HepG2 (cell line): ENCODE measurements around the gene OVOL2. TPM values are rescaled to one million over a fixed set of nuclear protein-coding genes. Genes with fewer than 3 reads are reported as not detected.

ENCODE experiments used
- AHR ChIP-seq: IDR thresholded peaks from 2 replicates; pipeline ENCODE4 v1.6.1; 2018; ENCODE audit warnings: missing genetic modification reagents, missing compliant biosample characterization
- FOXO4 ChIP-seq: sonication (generic); formaldehyde crosslinking; conservative IDR thresholded peaks from 2 replicates; pipeline ENCODE4 v1.8.1; 2023; ENCODE audit warnings: missing genetic modification reagents
- KLF9 ChIP-seq: IDR thresholded peaks from 2 replicates; pipeline ENCODE4 v1.6.1; 2016; ENCODE audit warnings: low read depth
- NCOA2 ChIP-seq: sonication (generic); formaldehyde crosslinking; IDR thresholded peaks from 2 replicates; pipeline ENCODE4 v1.8.0; 2022; ENCODE audit warnings: inconsistent platforms
- PAXIP1 ChIP-seq: sonication (generic); formaldehyde crosslinking; conservative IDR thresholded peaks from 2 replicates; pipeline ENCODE4 v1.4.0; 2020; ENCODE audit warnings: mild to moderate bottlenecking, missing genetic modification reagents, moderate library complexity
- POGK ChIP-seq: sonication (generic); formaldehyde crosslinking; conservative IDR thresholded peaks from 2 replicates; pipeline ENCODE4 v1.8.0; 2022; ENCODE audit warnings: mild to moderate bottlenecking, moderate library complexity, missing genetic modification reagents
- RBM22 ChIP-seq: fragments of 200-400 bp; formaldehyde crosslinking; optimal IDR thresholded peaks from 2 replicates; pipeline ENCODE3; 2017; ENCODE audit warnings: mild to moderate bottlenecking, low read length, moderate library complexity
- RFX1 ChIP-seq: fragments of 450-650 bp; IDR thresholded peaks from 2 replicates; pipeline ENCODE4 v1.6.1; 2017
- SMARCC2 ChIP-seq: fragments of 450-650 bp; IDR thresholded peaks from 2 replicates; pipeline ENCODE4 v1.6.1; 2017; ENCODE audit warnings: antibody characterized with exemption, mild to moderate bottlenecking
- STAG1 ChIP-seq: sonication (generic); formaldehyde crosslinking; IDR thresholded peaks from 2 replicates; pipeline ENCODE4 v1.4.0; 2020; ENCODE audit warnings: missing genetic modification reagents
- TAF15 ChIP-seq: fragments of 200-400 bp; formaldehyde crosslinking; IDR thresholded peaks from one replicate; pipeline ENCODE4 v1.6.1; 2018; ENCODE audit warnings: mild to moderate bottlenecking, low read depth, low read length; ENCODE audit not compliant: poor library complexity, severe bottlenecking
- TFE3 ChIP-seq: IDR thresholded peaks from 2 replicates; pipeline ENCODE4 v1.6.1; 2016
- XBP1 ChIP-seq: sonication (generic); formaldehyde crosslinking; IDR thresholded peaks from 2 replicates; pipeline ENCODE4 v1.5.0; 2020; ENCODE audit warnings: missing genetic modification reagents
- YEATS4 ChIP-seq: sonication (generic); formaldehyde crosslinking; IDR thresholded peaks from 2 replicates; pipeline ENCODE4 v1.4.0; 2020; ENCODE audit warnings: missing genetic modification reagents, borderline replicate concordance
- ZBTB34 ChIP-seq: sonication (generic); formaldehyde crosslinking; IDR thresholded peaks from 2 replicates; pipeline ENCODE4 v1.8.0; 2022; ENCODE audit warnings: mild to moderate bottlenecking, missing genetic modification reagents
- ZKSCAN1 ChIP-seq: fragments of 150-350 bp; IDR thresholded peaks from 2 replicates; pipeline ENCODE4 v1.6.1; 2014; ENCODE audit warnings: low read length
- ZNF3 ChIP-seq: IDR thresholded peaks from 2 replicates; pipeline ENCODE4 v1.7.0; 2017; ENCODE audit warnings: inconsistent platforms
- ZNF530 ChIP-seq: sonication (generic); formaldehyde crosslinking; IDR thresholded peaks from 2 replicates; pipeline ENCODE4 v1.5.0; 2020; ENCODE audit warnings: low read depth, mild to moderate bottlenecking, missing genetic modification reagents
- ZNF547 ChIP-seq: sonication (generic); formaldehyde crosslinking; IDR thresholded peaks from 2 replicates; pipeline ENCODE4 v1.5.1; 2020; ENCODE audit warnings: mild to moderate bottlenecking, missing genetic modification reagents
- ZSCAN29 ChIP-seq: sonication (generic); formaldehyde crosslinking; conservative IDR thresholded peaks from 2 replicates; pipeline ENCODE4 v1.4.0; 2020; ENCODE audit warnings: mild to moderate bottlenecking, missing genetic modification reagents
- polyA plus RNA-seq, 8 experiments: library from polyadenylated mRNA; depleted of rRNA in 3 of 8; stranded (reverse) in 7 of 8; unstranded in 1 of 8; fragments of >200 nt; fragmentation: Illumina TruSeq in 4 of 8; extraction: Trizol in 4 of 8; gene quantifications; 2 replicates each; pipeline versions ENCODE4 v1.2.1 to v1.2.3, GENCODE V29; 2011 to 2016; ENCODE audit warnings: low read depth in 4 of 8, missing spikeins in 1 of 8, mixed read lengths in 1 of 8; ENCODE audit not compliant: insufficient read depth in 1 of 8
- total RNA-seq, 5 experiments: library from RNA; depleted of rRNA; stranded (reverse); fragments of >200 nt; fragmentation: Illumina TruSeq; extraction: Trizol; gene quantifications; 2 replicates each; pipeline ENCODE4 v1.2.3, GENCODE V29; 2016; ENCODE audit warnings: low read depth in 1 of 5

The OVOL2 gene
- total and polyA plus RNA-seq, 2 of the 13 experiments (the other 11 are each of a cell fraction or from before 2014, with no cell fraction given) = 0.20 to 0.31 TPM

GRCh38 chr20:17995967-17996819 is 61.5 kb downstream of the OVOL2 start (continued):
- no peak for TF ChIP-seq ZNF547 (CRISPR knock-in tag)
- TF ChIP-seq RBM22 = no peak
- no peak for TF ChIP-seq ZNF530 (CRISPR knock-in tag)
- 0 out of 2 replicates have a peak, but pooled peaks have one; percentile 51 for TF ChIP-seq KLF9
- no peak for TF ChIP-seq TAF15
- no peak for TF ChIP-seq SMARCC2
- no peak for TF ChIP-seq NCOA2 (CRISPR knock-in tag)
- no peak for TF ChIP-seq ZKSCAN1
- TF ChIP-seq STAG1 (CRISPR knock-in tag) = peak; percentile 99
- no peak for TF ChIP-seq XBP1
- no peak for TF ChIP-seq POGK (CRISPR knock-in tag)
- TF ChIP-seq ZBTB34 = no peak
- no peak for TF ChIP-seq PAXIP1 (CRISPR knock-in tag)
- TF ChIP-seq AHR = no peak
- peak; percentile 47; the same call in 1 of the 2 replicates for TF ChIP-seq TFE3
- TF ChIP-seq FOXO4 = no peak
- TF ChIP-seq YEATS4 = no peak; the same call in 1 of the 2 replicates
- TF ChIP-seq ZNF3 (CRISPR knock-in tag) = no peak
- TF ChIP-seq RFX1 = no peak
- TF ChIP-seq ZSCAN29 (CRISPR knock-in tag) = 0 out of 2 replicates have a peak, but pooled peaks have one; percentile 28
